ENCODE results near the gene CECR2. TPM values are rescaled to one million over a fixed set of nuclear protein-coding genes. Genes with fewer than 3 reads are reported as not detected.

CECR2 gene
- total RNA-seq, 1 experiment from 2014 or later = 154 TPM

GRCh38 chr22:17407643-17408042 lies 38.4 kb downstream of the CECR2 start:
- no CpG with 5 or more reads among the region's 5 CpGs for WGBS (ENCODE audit: extremely low coverage, insufficient read length, low lambda C conversion rate)
- H2BK12ac ChIP-seq (ENCODE audit: insufficient read length, low read depth, low read length) = no peak overlapping the region

More at GRCh38 chr22:17407643-17408042, 38.4 kb downstream of the CECR2 start:
- Histone ChIP-seq H2BK120ac (ENCODE audit: low read depth, low read length, poor library complexity, severe bottlenecking) (no peak overlapping the region), H4K8ac (replicated peaks; ENCODE audit: insufficient read length, low read depth, low read length) (no peak overlapping the region), H3K27ac (ENCODE audit: insufficient read length, low read depth, low read length) (no peak overlapping the region), H2BK5ac (ENCODE audit: insufficient read length, low read length) (no peak overlapping the region), H3K4me2 (ENCODE audit: insufficient read depth, insufficient read length, low read length) (no peak overlapping the region), H3K23ac (ENCODE audit: insufficient read length, low read depth, low read length) (no peak overlapping the region), H3K23me2 (ENCODE audit: insufficient read length, low read depth, low read length, poor library complexity, severe bottlenecking) (no peaks in the 10 kb centered on the region), H3K14ac (ENCODE audit: insufficient read depth, low read length) (no peak overlapping the region), H3K4ac (ENCODE audit: low read depth, low read length) (no peak overlapping the region), H3K56ac (ENCODE audit: insufficient read length, low read depth, low read length) (no peak overlapping the region), H2BK20ac (ENCODE audit: low read depth, low read length, poor library complexity, severe bottlenecking) (no peak overlapping the region), H3K79me1 (ENCODE audit: insufficient read depth, low read depth, low read length, poor library complexity, severe bottlenecking) (peaks cover 4% of the 10 kb centered on the region), H3K18ac (ENCODE audit: insufficient read length, low read depth, low read length) (no peak overlapping the region), H4K91ac (ENCODE audit: insufficient read length, low read depth, low read length) (no peak overlapping the region), H4K5ac (ENCODE audit: insufficient read length, low read depth, low read length) (no peak overlapping the region), H3K9ac (ENCODE audit: extremely low read depth, insufficient read length, low read length) (no peak overlapping the region), H3K27me3 (ENCODE audit: insufficient read depth, low read length) (no peaks in the 10 kb centered on the region), H2BK15ac (ENCODE audit: low read depth, low read length) (no peak overlapping the region), H3K9me3 (ENCODE audit: control insufficient read depth, low read depth, low read length) (no peaks in the 10 kb centered on the region), H2AFZ (ENCODE audit: low read length) (no peak overlapping the region), H3K79me2 (ENCODE audit: insufficient read depth, low read length) (peaks cover 62% of the 10 kb centered on the region; the same call in 1 of the 2 replicates), H3K4me1 (ENCODE audit: insufficient read depth, low read length) (peaks cover 6% of the 10 kb centered on the region; the same call in 1 of the 2 replicates), H3T11ph (ENCODE audit: low read length) (no peak overlapping the region), H2AK5ac (ENCODE audit: insufficient read length, low read length) (no peak overlapping the region), H4K20me1 (ENCODE audit: control insufficient read depth, insufficient read depth, insufficient read length) (no peaks in the 10 kb centered on the region)
- Mint-ChIP-seq H3K27me3 (ENCODE audit: low read depth) (no peaks in the 10 kb centered on the region), H3K4me1 (peaks cover 42 to 51% of the 10 kb centered on the region in 2 experiments), H3K36me3 (ENCODE audit: insufficient read depth in 1 of 3, low read depth in 3 of 3) (peaks cover 0 to 5% (median 0%) of the 10 kb centered on the region in 3 experiments; a peak in 3 of 7 replicates), H3K27ac (peak overlapping the region in 1 of 3 experiments; percentile 71; a peak in 2 of 7 replicates), H3K4me3 (no peak overlapping the region), H3K9me3 (no peaks in the 10 kb centered on the region)
- no peak for TF ChIP-seq CTCF (conservative IDR thresholded peaks at IDR 0.05)
- DNase-seq = no peak
